Fibroblast of skin of right quadriceps (primary cell): ENCODE measurements around the gene IGF2.

Experiments
- DNase-seq: peaks from one replicate; pipeline ENCODE4 v3.0.0-alpha.2; 2013

The IGF2 gene

GRCh38 chr11:2102132-2102882, 36.9 kb downstream of the IGF2 start:
- DNase-seq = no peak

DNA sequence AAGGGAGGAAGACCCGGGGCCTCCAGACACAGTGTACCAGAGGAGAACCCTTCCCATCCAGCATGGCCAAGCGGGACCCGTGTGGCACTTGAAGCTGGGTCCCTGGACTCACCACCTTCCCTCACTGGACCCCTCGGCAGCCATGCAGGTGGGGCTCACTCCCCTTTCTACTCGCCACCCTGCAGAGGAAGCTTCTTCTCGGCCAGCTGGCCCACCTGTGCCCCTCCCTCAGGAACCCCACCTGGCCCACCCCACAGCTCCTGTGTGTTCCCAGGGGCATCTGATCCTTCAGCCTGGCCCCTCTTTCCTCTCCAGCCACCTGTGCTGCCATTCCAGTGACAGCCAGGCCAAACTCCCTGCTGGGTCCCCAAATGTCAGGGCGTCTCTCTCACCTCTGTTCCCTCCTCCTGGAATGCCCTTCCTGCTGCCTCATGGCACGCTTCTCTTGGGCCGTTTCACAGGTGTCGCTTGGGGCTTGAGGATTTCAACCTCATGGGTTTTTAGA, 38.0 kb downstream of the IGF2 start:
- no peak for DNase-seq

DNA sequence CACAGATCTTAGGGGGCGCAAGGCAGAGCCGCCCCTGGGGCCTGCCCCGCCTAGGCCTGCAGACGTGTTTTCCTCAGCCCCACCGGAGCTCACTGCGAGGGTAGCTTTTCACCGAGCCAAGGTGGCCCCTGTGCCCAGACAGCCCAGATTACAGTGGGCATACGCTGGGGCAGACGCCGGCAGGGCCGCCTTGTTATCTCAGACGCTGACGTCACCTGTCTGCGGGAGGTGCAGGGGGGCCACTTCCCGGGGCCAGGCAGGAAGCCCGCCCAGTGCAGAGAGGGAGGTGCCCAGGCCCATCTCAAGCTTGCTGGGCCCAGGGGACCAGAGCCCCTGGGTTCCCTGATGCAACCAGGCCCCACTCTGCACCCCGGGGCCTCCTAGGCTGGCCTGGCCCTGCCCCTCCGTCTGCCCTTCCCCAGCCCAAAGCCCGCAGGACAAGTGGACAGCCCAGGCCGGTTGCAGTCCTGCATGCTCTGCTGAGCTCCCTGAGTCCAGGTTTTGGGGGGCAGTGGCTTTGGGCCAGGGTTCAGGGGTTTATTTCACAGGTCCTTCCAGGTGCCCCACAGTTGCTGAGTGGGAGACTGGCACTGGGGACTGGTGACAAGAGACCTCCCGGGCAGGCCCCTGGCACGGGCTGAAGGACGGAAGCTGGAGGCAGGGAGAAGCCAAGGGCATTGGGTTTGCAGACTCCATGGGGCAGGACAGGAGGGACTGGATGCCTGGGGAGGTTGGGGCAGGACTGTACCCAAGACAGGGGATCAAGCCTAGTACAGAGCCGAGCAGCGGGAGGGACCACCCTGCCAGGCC, 38.6 kb downstream of the IGF2 start:
- no peak for DNase-seq

DNA sequence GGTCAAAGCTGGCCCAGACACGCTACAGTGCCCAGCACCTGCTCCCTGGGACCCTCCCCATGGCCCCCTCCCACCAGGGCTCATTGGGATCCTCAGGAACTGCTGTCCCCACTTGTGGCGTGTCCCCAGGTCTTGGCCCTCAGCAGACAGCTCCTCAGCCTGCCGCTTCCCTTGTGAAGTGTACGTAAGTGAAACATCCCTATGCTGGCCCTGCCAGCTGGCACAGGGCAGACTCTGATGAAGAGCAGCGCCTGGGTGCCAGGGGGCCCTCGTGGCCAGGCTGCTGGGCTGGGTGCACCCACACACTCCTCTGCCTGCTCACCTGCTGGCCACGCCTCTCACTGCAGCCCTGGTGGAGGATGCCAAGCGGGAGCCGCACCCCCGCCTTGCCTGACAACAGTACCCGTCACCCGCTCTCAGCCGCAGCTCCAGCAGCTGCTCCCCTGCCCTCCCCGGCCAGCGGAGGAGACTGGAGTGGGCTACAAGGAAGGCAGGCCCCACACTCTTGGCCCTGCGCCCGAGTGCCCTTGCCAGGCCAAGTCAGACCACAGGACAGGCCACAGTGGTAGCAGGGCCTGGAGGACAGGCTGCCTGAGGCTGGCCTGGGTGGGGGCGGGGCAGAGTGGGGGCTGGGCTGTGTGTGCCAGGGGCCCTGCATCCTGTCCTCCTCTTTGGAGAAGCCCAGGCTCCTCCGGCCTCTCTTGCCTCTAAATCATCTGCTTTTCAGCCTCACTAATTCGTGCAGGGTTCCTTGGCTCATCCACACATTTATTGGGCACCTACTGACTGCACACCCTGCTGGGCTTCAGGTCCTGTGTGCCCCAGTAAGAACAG, 39.5 kb downstream of the IGF2 start:
- DNase-seq = no peak

DNA sequence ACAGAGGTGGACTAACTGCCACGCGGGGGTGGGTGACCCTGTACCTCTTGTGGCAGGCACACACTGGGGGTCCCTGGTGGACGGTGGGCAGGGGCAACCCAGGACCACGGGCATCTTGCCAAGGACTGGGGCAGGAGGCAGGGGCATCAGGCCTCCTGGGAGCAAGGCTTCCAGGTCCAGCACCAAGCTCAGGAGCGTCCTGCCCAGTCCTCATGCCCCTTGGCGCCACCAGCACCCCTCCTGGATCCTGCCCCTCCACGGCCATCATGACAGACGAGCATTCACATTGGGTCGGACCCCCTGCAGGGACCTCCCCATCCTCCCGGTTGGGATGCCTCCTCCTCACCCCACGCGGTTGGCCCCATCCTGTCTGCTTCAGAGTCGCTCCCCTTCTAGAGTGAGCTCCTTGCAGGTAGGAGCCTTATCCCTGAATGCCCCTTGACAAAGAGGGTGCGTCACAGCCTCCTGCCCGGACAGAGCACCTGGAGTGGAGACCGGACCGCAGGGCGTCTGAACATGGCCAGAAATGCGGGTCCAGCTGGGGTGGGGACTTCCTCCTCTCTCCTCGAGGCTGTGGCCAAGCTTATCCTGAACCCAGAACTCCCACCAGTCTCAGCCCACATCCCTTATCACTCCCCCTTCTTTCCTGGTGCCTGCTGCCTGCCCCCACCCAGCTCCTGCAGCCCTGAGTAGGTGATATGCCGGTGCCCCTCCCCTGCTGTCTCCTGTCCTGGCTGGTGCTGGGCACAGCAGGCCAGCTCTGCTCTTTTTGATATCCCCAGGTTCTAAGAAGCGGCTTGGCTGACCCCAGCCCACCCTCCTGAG, 40.3 kb downstream of the IGF2 start:
- DNase-seq = no peak

- no peak for DNase-seq
Observed at GRCh38 chr11:2097998-2098690, 41.0 kb downstream of the IGF2 start.

GRCh38 chr11:2097356-2097997, 41.7 kb downstream of the IGF2 start:
- DNase-seq = peak; percentile 83

DNA sequence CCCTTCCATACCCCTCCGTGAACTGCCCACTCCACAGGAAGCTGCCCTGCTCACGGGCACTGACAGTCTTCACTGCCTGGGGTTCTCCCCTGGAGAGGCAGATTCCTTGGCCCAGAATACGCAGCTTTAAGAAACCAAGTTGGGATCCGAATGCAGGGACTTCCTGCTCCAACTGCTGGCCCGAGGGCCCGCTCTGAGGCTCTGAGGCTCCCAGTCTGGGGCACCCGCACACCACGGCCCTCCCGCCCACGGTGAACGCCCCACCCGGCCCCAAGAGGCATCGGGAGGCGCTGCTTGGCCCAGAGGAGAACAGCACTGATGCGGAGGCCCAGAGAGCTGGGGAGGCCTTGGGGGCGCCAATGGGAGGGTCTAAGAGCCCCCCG, 42.3 kb downstream of the IGF2 start:
- DNase-seq = no peak

GRCh38 chr11:2096011-2096918, 42.9 kb downstream of the IGF2 start:
- peak; percentile 84 for DNase-seq

DNA sequence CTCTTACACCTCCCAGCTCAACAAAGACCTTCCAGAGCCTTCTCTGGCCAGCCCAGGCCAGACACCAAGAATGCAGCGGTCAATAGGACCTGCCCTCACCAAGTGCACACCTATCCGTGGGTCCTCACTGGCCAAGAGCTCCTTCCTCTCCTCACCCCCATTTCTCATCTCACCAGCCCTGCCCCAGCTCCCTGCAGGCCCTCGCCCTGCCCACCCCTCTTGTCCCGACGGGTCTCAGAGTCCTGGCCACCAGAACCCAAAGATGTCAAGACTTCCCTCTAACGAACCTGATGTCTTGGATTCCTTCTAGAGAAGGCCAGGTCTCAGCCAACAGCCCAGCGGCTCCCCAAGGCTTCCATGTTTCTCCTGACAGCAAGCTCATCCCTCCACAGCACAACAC, 43.6 kb downstream of the IGF2 start:
- no peak for DNase-seq

GRCh38 chr11:2095198-2095520, 44.0 kb downstream of the IGF2 start:
- no peak for DNase-seq

GRCh38 chr11:2094354-2095197, 44.6 kb downstream of the IGF2 start:
- DNase-seq = no peak

DNA sequence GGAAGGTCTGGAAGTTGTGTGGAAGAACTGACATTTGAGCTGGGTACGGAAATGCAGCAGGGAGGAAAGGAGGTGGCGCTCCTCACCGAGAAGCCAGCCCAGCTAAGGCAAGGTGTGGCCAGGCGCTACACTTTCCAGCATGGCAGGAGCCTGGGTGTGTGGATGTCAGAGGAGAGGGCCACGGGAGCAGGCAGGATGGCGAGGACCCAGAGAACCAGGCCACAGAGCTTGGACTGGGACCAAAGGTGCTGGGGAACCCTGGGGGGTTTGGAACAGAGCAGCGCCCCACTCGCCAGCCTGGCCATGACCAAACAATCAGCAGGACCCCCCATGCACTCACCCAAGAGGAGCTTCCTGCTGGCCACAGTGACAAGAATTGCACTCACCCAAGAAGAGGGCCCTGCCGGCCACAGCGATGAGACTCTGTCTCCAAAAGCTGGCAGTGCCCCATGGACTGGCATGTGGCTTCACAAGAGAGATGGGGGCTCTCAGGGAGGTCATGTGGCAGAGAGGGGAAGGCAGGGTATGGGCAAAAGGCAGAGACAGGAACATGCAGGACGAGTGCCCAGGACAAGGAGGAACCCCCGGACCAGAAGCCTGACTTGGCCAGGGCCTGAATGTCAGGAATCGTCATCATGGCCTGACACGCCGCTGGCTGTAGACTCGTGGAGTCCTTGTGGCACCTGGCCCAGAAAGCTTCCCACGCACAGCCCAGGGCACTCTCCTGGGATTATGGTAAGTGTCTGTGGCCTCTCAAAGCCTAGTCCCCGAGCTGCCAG, 45.4 kb downstream of the IGF2 start:
- DNase-seq = no peak

DNA sequence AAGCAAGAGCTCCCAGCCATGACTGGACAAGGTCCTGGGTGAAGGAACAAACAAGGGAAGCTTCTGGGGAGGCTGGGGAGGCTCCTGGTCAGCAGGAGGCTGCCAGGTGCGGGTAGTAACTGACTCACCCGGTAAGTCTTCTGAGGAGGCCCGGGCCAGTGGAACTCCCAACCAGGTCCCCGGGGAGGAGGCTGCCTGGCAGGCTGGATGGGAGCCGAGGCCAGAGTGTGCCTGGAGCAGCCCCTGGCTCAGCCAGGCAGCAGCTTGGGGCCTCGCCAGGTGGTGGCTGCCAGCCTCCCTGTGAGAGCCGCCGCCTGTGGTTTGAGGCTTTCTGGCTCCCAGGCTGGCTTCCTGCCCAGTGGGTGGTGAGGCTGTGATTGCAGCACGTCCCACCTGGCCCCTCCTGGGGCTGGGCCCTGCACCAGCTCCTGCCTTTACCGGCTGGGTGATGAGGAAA, 46.2 kb downstream of the IGF2 start:
- DNase-seq = peak; percentile 27

GRCh38 chr11:2092464-2092910, 46.7 kb downstream of the IGF2 start:
- DNase-seq = no peak

DNA sequence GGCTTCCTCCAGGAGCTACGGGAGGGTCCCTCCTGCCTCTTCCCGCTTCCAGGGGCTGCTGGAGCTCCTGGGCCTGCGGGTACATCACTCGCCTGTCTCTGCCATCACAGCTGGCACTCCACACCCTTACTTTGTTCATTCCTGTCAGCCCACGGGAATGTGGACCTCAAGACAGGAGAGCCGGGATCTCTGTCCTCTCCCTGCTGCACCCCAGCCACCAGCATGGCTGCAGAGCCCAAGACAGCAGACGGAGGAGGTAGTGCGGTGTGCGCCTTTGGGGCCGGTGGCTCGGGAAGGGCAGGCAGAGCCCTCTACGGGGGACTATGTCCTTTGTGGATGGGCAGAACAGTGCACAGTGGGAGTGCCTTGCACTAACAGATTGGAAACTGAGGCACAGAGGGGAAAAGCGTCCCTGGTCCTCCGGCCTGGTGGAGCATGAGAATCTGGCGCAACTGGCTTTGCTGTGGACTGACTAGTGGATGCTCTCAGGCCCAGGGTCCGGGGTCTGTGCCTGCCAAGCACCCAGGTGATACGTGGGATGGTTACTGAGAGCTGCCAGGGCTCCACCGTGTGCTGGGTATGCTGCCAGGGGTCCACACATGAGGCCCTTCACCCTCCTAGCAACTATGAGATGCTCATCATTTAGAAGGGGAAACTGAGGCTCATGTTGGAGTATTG, 47.3 kb downstream of the IGF2 start:
- DNase-seq = no peak

GRCh38 chr11:2091112-2091746, 48.0 kb downstream of the IGF2 start:
- DNase-seq = no peak
